ENCODE results near the gene RETNLB. TPM values are rescaled to one million over a fixed set of nuclear protein-coding genes. Genes with fewer than 3 reads are reported as not detected.

The RETNLB gene, protein sequence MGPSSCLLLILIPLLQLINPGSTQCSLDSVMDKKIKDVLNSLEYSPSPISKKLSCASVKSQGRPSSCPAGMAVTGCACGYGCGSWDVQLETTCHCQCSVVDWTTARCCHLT
- total RNA-seq, result not detected in 2 replicates
- total RNA-seq (2013), result not detected
- not detected in 2 replicates for polyA plus RNA-seq
- not detected in 2 replicates for polyA minus RNA-seq

GRCh38 chr3:108757404-108757982 is at the start of gene RETNLB:
Gene RETNLB (minus strand): TSS chr3:108757410. CDS start chr3:108757185, 225 bp downstream.
- DNase-seq (no peak), ATAC-seq (ENCODE audit: low read depth) (no peak)
- peaks cover 0 to 2% (median 0%) of the 10 kb centered on the region in 3 donors for H3K9me3 ChIP-seq (ENCODE audit: control extremely low read depth in 1 of 3, control insufficient read depth in 2 of 3, insufficient read depth in 1 of 3, low read length in 2 of 3)
- H3K4me3 ChIP-seq (ENCODE audit: control extremely low read depth in 1 of 5, extremely low read depth in 1 of 5, insufficient read depth in 1 of 5, low read depth in 2 of 5, low read length in 4 of 5), result no peak within 1 kb of the TSS
- ChIA-PET CTCF (no interaction called here), POLR2A (no interaction called here)
- H3K4me1 Mint-ChIP-seq, result no peaks in the 10 kb centered on the region
- no peak within 1 kb of the TSS for H3K27ac ChIP-seq (ENCODE audit: low read length in 2 of 2)
- no peaks in the 10 kb centered on the region for H3K79me2 ChIP-seq (ENCODE audit: control insufficient read depth, insufficient read depth, low read length)
- H3K36me3 ChIP-seq (replicated peaks in 1 of 2; ENCODE audit: control extremely low read depth in 1 of 2, control insufficient read depth in 1 of 2, extremely low read depth in 1 of 2, insufficient read depth in 2 of 2, low read length in 1 of 2), result no peaks in the 10 kb centered on the region
- WGBS (ENCODE audit: insufficient coverage), result 100% methylated on average over 1 of the region's 3 CpGs
- H3K4me2 ChIP-seq (replicated peaks; ENCODE audit: low read depth, low read length, poor library complexity, severe bottlenecking), result no peak within 1 kb of the TSS
- no peaks in the 10 kb centered on the region for H3K4me1 ChIP-seq (ENCODE audit: control insufficient read depth in 2 of 2, insufficient read depth in 2 of 2, low read length in 2 of 2)
- no peak within 1 kb of the TSS for H2AFZ ChIP-seq (ENCODE audit: insufficient read depth, low read depth, low read length, poor library complexity, severe bottlenecking)
- intact Hi-C loops (cut with micrococcal nuclease), result no loop called here
- no peaks in the 10 kb centered on the region for H3K9me3 Mint-ChIP-seq (ENCODE audit: insufficient read depth)
- peaks cover 4% of the 10 kb centered on the region for H3K27me3 Mint-ChIP-seq
- no peaks in the 10 kb centered on the region for H4K20me1 ChIP-seq (ENCODE audit: control insufficient read depth, insufficient read depth, low read length, poor library complexity, severe bottlenecking)
- no peak within 1 kb of the TSS for H3K4me3 Mint-ChIP-seq
- no peak for TF ChIP-seq EZH2 (IDR thresholded peaks at IDR 0.05; ENCODE audit: borderline replicate concordance, insufficient read depth, low read depth, low read length, poor library complexity, severe bottlenecking)
- no peak within 1 kb of the TSS for H3K9ac ChIP-seq (ENCODE audit: low read length)
- no peaks in the 10 kb centered on the region for H3K27me3 ChIP-seq (replicated peaks in 1 of 4; ENCODE audit: control extremely low read depth in 1 of 4, control insufficient read depth in 3 of 4, insufficient read depth in 4 of 4, low read length in 3 of 4)
- no peak within 1 kb of the TSS for H3K27ac Mint-ChIP-seq

GRCh38 chr3:108806316-108806715 is 49.1 kb upstream of the RETNLB start:
- H3K4me2 ChIP-seq (replicated peaks; ENCODE audit: low read depth, low read length, poor library complexity, severe bottlenecking), result no peak overlapping the region
- H4K20me1 ChIP-seq (ENCODE audit: control insufficient read depth, insufficient read depth, low read length, poor library complexity, severe bottlenecking), result no peaks in the 10 kb centered on the region
- no peak overlapping the region for H2AFZ ChIP-seq (ENCODE audit: insufficient read depth, low read depth, low read length, poor library complexity, severe bottlenecking)
- TF ChIP-seq, protein P1, sequence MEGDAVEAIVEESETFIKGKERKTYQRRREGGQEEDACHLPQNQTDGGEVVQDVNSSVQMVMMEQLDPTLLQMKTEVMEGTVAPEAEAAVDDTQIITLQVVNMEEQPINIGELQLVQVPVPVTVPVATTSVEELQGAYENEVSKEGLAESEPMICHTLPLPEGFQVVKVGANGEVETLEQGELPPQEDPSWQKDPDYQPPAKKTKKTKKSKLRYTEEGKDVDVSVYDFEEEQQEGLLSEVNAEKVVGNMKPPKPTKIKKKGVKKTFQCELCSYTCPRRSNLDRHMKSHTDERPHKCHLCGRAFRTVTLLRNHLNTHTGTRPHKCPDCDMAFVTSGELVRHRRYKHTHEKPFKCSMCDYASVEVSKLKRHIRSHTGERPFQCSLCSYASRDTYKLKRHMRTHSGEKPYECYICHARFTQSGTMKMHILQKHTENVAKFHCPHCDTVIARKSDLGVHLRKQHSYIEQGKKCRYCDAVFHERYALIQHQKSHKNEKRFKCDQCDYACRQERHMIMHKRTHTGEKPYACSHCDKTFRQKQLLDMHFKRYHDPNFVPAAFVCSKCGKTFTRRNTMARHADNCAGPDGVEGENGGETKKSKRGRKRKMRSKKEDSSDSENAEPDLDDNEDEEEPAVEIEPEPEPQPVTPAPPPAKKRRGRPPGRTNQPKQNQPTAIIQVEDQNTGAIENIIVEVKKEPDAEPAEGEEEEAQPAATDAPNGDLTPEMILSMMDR (IDR thresholded peaks at IDR 0.05), result no peak
- TF ChIP-seq EZH2 (IDR thresholded peaks at IDR 0.05; ENCODE audit: borderline replicate concordance, insufficient read depth, low read depth, low read length, poor library complexity, severe bottlenecking), result no peak
- Mint-ChIP-seq H3K4me1 (no peaks in the 10 kb centered on the region), H3K27ac (no peak overlapping the region), H3K9me3 (ENCODE audit: insufficient read depth) (peaks cover 4% of the 10 kb centered on the region), H3K4me3 (no peak overlapping the region), H3K27me3 (peaks cover 3% of the 10 kb centered on the region)
- H3K27me3 ChIP-seq (replicated peaks in 1 of 4; ENCODE audit: control extremely low read depth in 1 of 4, control insufficient read depth in 3 of 4, insufficient read depth in 4 of 4, low read length in 3 of 4), result no peaks in the 10 kb centered on the region
- no peaks in the 10 kb centered on the region for H3K79me2 ChIP-seq (ENCODE audit: control insufficient read depth, insufficient read depth, low read length)
- no peaks in the 10 kb centered on the region for H3K4me1 ChIP-seq (ENCODE audit: control insufficient read depth in 2 of 2, insufficient read depth in 2 of 2, low read length in 2 of 2)
- intact Hi-C loops (cut with micrococcal nuclease), result no loop called here
- ChIA-PET CTCF (no interaction called here), POLR2A (no interaction called here)
- no peak overlapping the region for H3K9ac ChIP-seq (ENCODE audit: low read length)
- no peak overlapping the region for H3K27ac ChIP-seq (ENCODE audit: low read length in 2 of 2)
- no peak overlapping the region for H3K4me3 ChIP-seq (ENCODE audit: control extremely low read depth in 1 of 5, extremely low read depth in 1 of 5, insufficient read depth in 1 of 5, low read depth in 2 of 5, low read length in 4 of 5)
- WGBS (ENCODE audit: insufficient coverage), result no CpG with 5 or more reads among the region's 4 CpGs
- peaks cover 0 to 1% (median 0%) of the 10 kb centered on the region in 3 donors for H3K9me3 ChIP-seq (ENCODE audit: control extremely low read depth in 1 of 3, control insufficient read depth in 2 of 3, insufficient read depth in 1 of 3, low read length in 2 of 3)
- ATAC-seq (ENCODE audit: low read depth) (no peak), DNase-seq (no peak)
- H3K36me3 ChIP-seq (replicated peaks in 1 of 2; ENCODE audit: control extremely low read depth in 1 of 2, control insufficient read depth in 1 of 2, extremely low read depth in 1 of 2, insufficient read depth in 2 of 2, low read length in 1 of 2), result no peaks in the 10 kb centered on the region

All from B cell (primary cell).